Stimulated activated CD8-positive, alpha-beta memory T cell treated with anti-CD3 and anti-CD28 coated beads, Interleukin-15, amount 100 ng/mL, for 48 hours (primary cell): ENCODE results near the gene ATP5PB.

Source experiments
- DNase-seq, 2 donors: peaks; one replicate each; pipeline ENCODE4 v3.0.0-alpha.2; 2020; ENCODE audit warnings: low read depth in 2 of 2

ATP5PB gene

GRCh38 chr1:111507411-111508201, 58.3 kb downstream of the ATP5PB start:
- DNase-seq: peak; percentile 58 to 61

GRCh38 chr1:111509997-111510375, 60.7 kb downstream of the ATP5PB start:
- DNase-seq: no peak

DNA sequence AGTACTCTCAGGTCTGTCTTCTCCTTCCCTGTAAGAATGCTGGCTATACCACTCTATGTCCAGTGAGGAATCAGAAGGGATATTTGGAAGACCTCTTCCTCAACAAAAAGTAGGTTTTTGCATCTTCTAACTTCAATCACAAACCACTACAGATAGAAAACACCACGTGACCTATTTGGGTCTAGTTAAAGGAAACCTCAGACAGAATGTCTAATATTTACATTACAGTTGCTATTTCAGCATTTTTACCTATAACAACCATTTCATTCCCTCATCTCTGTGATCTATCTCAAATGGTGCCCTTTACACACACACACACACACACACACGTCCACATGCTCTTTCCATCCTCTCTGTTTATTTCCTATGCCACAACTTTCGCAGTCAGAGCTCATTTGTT, 62.1 kb downstream of the ATP5PB start:
- DNase-seq: no peak
